Measurements from ENCODE around the gene PCED1B. TPM values are rescaled to one million over a fixed set of nuclear protein-coding genes. Genes with fewer than 3 reads are reported as not detected.
A peak's percentile ranks its signal among the peaks of the same experiment; 100 is the strongest.

Gene PCED1B
- total and polyA plus RNA-seq, 8 donors: 0.60 to 8.1 (median 1.3) TPM

DNA sequence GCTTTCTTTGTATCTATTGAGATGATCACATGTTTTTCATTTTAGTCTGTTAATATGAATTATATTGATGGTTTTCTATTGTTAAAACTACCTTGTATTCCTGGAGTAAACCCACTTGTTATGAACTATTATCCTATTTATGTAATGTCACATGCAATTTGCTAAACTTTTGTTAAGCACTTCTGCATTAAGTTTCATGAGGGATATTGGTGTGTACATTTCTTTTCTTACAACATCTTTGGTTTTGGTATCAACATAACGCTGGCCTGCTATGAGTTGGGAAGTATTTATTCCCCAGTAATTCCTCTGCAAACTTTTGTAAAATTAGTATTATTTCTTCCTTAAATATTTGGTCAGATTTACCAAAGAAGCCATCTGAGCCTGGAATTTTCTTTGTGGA, 46.8 kb downstream of the PCED1B start:
- TF ChIP-seq, protein P1, sequence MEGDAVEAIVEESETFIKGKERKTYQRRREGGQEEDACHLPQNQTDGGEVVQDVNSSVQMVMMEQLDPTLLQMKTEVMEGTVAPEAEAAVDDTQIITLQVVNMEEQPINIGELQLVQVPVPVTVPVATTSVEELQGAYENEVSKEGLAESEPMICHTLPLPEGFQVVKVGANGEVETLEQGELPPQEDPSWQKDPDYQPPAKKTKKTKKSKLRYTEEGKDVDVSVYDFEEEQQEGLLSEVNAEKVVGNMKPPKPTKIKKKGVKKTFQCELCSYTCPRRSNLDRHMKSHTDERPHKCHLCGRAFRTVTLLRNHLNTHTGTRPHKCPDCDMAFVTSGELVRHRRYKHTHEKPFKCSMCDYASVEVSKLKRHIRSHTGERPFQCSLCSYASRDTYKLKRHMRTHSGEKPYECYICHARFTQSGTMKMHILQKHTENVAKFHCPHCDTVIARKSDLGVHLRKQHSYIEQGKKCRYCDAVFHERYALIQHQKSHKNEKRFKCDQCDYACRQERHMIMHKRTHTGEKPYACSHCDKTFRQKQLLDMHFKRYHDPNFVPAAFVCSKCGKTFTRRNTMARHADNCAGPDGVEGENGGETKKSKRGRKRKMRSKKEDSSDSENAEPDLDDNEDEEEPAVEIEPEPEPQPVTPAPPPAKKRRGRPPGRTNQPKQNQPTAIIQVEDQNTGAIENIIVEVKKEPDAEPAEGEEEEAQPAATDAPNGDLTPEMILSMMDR (IDR thresholded peaks at IDR 0.05): no peak
- intact Hi-C loops (cut with DNase I): no loop called here
- Histone ChIP-seq H3K4me3 (no peak overlapping the region), H3K27me3 (no peaks in the 10 kb centered on the region), H3K27ac (no peak overlapping the region), H3K9me3 (no peaks in the 10 kb centered on the region), H3K36me3 (no peaks in the 10 kb centered on the region), H3K4me1 (no peaks in the 10 kb centered on the region)
- no peak for DNase-seq
- no peak for ATAC-seq

DNA sequence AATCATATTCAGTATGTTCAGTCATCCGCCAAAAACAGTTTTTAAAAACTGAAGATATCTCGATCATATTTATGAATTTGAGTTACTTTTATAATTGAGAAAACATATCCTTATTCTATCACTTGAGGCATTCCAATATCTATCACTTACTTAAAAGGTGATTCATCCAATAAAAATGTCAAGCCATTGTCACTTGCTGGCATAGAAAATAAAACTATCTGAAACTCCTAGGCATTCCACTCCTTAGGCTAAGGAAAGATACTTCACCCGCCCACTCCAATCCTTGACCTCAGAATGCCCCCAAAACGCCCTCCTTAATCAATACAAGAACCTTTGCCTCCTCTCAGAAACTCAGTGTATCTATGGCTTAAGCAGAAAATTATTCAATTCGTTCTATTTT, 51.6 kb downstream of the PCED1B start:
- Histone ChIP-seq H3K4me3 (no peak overlapping the region), H3K27ac (no peak overlapping the region), H3K36me3 (no peaks in the 10 kb centered on the region), H3K4me1 (no peaks in the 10 kb centered on the region), H3K9me3 (no peaks in the 10 kb centered on the region), H3K27me3 (no peaks in the 10 kb centered on the region)
- TF ChIP-seq, protein P1 (IDR thresholded peaks at IDR 0.05): no peak
- intact Hi-C loops (cut with DNase I): no loop called here
- DNase-seq: no peak
- ATAC-seq: no peak

DNA sequence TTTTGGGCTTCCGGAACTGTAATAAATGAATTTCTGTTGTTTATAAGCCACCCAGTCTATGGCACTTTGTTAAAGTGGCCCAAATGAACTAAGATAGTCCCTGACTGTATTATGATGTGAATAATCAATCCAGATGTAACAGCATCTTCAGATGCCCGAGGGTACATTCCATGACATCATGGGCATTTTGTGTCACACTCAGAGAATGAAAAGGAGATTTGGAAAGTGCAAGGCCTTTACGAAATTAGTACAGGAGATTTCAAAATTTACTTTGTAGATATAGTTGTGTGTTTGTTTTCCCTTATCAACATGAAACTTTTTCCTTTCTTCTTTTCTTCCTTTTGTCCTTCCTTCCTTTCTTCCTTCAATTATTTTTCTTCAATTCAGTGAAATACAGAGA, 54.6 kb downstream of the PCED1B start:
- H3K36me3 ChIP-seq: no peaks in the 10 kb centered on the region
- intact Hi-C loops (cut with DNase I): no loop called here
- H3K4me1 ChIP-seq: no peaks in the 10 kb centered on the region
- DNase-seq (no peak), ATAC-seq (no peak)
- H3K27ac ChIP-seq: no peak overlapping the region
- no peak overlapping the region for H3K4me3 ChIP-seq
- H3K27me3 ChIP-seq: no peaks in the 10 kb centered on the region
- H3K9me3 ChIP-seq: no peaks in the 10 kb centered on the region
- TF ChIP-seq, protein P1 (IDR thresholded peaks at IDR 0.05): no peak

DNA sequence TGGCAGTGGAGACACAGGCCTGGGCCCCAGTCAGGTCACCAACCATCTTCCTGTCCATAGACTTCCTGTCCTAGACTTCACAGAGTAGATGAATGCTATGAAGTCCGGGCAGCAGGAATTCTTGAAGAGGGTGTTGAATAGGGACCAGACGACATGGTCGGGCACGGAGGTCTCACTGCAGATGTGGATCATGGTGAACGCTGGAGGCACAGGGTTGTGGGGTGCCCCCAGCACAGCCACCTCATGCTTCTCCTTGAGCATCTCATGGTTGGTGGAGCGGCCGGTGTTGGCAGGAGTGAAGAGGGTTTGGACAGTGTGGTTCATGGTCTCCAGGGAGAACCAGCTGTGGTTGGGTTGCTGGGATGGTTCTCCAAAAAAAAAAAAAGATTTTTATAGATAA, 56.2 kb downstream of the PCED1B start:
- H3K27me3 ChIP-seq: no peaks in the 10 kb centered on the region
- H3K4me3 ChIP-seq: no peak overlapping the region
- H3K36me3 ChIP-seq: no peaks in the 10 kb centered on the region
- TF ChIP-seq, protein P1 (IDR thresholded peaks at IDR 0.05): no peak
- H3K27ac ChIP-seq: no peak overlapping the region
- no peaks in the 10 kb centered on the region for H3K9me3 ChIP-seq
- DNase-seq (peak in 1 of 4 donors; percentile 59), ATAC-seq (no peak)
- intact Hi-C loops (cut with DNase I): no loop called here
- H3K4me1 ChIP-seq: peaks cover 0 to 4% of the 10 kb centered on the region in 2 donors

DNA sequence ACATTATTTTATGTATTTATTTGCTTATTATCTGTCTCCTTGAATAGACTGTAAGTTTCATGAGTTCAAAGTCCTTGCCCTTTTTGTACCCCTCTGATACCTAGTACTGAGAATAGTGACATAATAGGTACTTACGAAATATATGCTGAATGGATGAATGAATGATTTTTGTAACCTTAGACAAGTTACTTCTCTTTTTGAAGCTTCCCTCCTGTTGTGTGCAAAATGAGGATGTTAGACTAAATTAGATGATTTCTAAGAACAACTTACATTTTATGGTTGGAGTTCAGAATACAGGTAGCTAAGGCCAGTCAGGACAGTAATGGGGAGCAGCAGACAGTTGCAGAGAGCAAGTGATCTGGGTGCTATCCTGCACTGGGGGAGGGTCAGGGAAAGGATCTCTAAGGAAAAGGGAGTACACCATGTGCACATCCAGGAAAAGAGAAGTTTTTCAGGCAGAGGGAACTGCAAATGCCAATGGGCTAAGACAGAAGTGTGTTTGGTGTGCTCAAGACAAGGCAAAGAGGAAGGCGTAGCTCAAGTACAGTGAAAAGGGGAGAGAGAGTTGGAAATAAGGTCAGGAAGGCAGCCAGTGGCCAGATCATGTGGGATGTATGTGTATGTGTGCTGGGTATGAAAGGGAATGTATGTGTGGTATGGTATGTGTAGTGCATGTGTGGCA, 59.7 kb downstream of the PCED1B start:
- TF ChIP-seq, protein P1 (IDR thresholded peaks at IDR 0.05): no peak
- peak overlapping the region in 1 of 2 donors; percentile 26 for H3K27ac ChIP-seq
- H3K4me3 ChIP-seq: no peak overlapping the region
- H3K36me3 ChIP-seq: no peaks in the 10 kb centered on the region
- H3K4me1 ChIP-seq: peaks cover 0 to 4% of the 10 kb centered on the region in 2 donors
- no peaks in the 10 kb centered on the region for H3K27me3 ChIP-seq
- DNase-seq (no peak), ATAC-seq (peak; percentile 40)
- H3K9me3 ChIP-seq: no peaks in the 10 kb centered on the region
- intact Hi-C loops (cut with DNase I): no loop called here
